RWPE1 (cell line): ENCODE results near the gene POLE3.

ENCODE experiments used
- CTCF ChIA-PET: fragments of 350-600 bp; sonication (Branson Sonifier 250); formaldehyde crosslinking; extraction: SDS; loops from one replicate; lab custom pipeline; 2021; lab: Yijun Ruan, JAX
- POLR2A ChIA-PET: fragments of 400-600 bp; formaldehyde crosslinking; extraction: SDS; loops from one replicate; lab custom pipeline; 2020; ENCODE audit warnings: antibody characterized with exemption; ENCODE audit not compliant: low non-redundant PET; lab: Yijun Ruan, JAX
- DNase-seq: peaks from one replicate; pipeline ENCODE4 v3.0.0; 2012; ENCODE audit warnings: low spot score
- H3K27ac ChIP-seq: fragments of 450-650 bp; 2 replicates; pipeline ENCODE4 v1.5.1; 2017
- TF ChIP-seq, protein P1 (sequence below): fragments of 450-650 bp; conservative IDR thresholded peaks from 2 replicates; pipeline ENCODE4 v1.5.1; 2017; ENCODE audit warnings: low read depth, mild to moderate bottlenecking

Gene POLE3

DNA sequence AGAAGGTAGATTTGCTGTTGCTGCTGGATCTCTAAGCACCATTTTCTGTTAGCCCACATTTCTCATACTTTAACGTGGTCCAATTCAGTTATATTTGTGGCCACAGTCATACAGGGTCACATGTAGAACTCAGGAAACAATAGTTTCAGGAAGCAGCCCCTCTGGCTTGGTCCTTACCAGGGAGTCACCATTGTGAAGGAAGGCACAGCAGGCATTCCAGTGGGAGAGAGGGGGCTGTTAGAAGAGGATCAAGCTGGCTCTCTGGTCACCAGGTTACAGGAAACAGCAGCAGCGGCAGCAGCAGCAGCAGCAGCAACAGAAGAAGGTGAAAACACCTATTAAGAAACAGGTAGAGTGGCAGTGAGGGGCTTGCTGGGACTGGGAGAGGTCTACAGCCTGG lies 14.6 kb upstream of the POLE3 start:
- CTCF ChIA-PET: no interaction called here
- no peak for DNase-seq
- POLR2A ChIA-PET: no interaction called here
- no peak overlapping the region for H3K27ac ChIP-seq
- TF ChIP-seq, protein P1, sequence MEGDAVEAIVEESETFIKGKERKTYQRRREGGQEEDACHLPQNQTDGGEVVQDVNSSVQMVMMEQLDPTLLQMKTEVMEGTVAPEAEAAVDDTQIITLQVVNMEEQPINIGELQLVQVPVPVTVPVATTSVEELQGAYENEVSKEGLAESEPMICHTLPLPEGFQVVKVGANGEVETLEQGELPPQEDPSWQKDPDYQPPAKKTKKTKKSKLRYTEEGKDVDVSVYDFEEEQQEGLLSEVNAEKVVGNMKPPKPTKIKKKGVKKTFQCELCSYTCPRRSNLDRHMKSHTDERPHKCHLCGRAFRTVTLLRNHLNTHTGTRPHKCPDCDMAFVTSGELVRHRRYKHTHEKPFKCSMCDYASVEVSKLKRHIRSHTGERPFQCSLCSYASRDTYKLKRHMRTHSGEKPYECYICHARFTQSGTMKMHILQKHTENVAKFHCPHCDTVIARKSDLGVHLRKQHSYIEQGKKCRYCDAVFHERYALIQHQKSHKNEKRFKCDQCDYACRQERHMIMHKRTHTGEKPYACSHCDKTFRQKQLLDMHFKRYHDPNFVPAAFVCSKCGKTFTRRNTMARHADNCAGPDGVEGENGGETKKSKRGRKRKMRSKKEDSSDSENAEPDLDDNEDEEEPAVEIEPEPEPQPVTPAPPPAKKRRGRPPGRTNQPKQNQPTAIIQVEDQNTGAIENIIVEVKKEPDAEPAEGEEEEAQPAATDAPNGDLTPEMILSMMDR: no peak

GRCh38 chr9:113421726-113422125 lies 11.3 kb upstream of the POLE3 start:
- TF ChIP-seq, protein P1: no peak
- no peak for DNase-seq
- H3K27ac ChIP-seq: no peak overlapping the region
- CTCF ChIA-PET: interaction anchor here (0.6 to 1.5 kb wide), 4 partner anchors 8 to 236 kb away, joined by 3 to 4 read pairs (median 4); no protein-coding TSS in a partner anchor
- POLR2A ChIA-PET: no interaction called here

- TF ChIP-seq, protein P1: no peak
- POLR2A ChIA-PET: no interaction called here
- CTCF ChIA-PET: no interaction called here
- DNase-seq: no peak
- H3K27ac ChIP-seq: no peak overlapping the region
Observed at GRCh38 chr9:113417370-113417769, 6.9 kb upstream of the POLE3 start.

DNA sequence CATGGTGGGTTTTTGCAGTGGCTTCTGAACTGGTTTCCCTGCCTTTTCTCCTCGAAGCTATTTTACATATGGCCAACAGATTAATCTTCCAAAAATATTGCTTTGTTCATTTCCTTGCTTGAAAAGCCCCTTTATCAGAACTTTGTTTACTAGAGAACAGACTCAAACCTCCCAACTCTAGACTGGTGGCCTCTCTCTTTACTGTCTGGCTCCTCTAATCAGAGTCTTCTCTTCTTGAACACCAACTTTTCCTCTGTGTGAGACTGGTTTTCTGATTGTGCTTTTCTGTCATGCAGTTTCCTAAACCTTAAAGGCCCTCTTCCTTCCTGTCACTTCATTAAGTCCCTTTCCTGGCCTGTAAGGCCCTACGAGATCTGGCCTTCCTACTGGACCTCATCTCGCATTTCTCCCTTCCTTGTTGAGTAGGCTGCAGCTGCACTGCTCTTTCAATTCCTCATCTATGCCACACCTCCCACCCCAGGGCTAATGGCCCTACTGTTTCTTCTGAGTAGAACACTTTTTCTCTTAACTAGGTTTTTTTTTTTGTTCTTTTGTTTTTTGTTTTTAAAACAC lies 5.8 kb upstream of the POLE3 start:
- DNase-seq: no peak
- TF ChIP-seq, protein P1: no peak
- CTCF ChIA-PET: interaction anchor here (0.7 kb wide), 1 partner anchor 233 kb away, joined by 5 read pairs; no protein-coding TSS in a partner anchor
- no peak overlapping the region for H3K27ac ChIP-seq
- POLR2A ChIA-PET: no interaction called here

- ChIA-PET POLR2A (interaction anchor here (0.6 to 1.2 kb wide), 7 partner anchors 11 to 134 kb away, joined by 3 to 20 read pairs (median 4); partner anchors contain the start of genes CDC26, HDHD3, PRPF4 and RNF183), CTCF (interaction anchor here (0.5 to 1.9 kb wide), 9 partner anchors 8 to 248 kb away, joined by 3 to 8 read pairs (median 4); partner anchors contain the start of gene ALAD)
- peak overlapping the region; percentile 95 for H3K27ac ChIP-seq
- DNase-seq: no peak
- TF ChIP-seq, protein P1: no peak
Observed at GRCh38 chr9:113409883-113410206, 630 bp downstream of the POLE3 start.

DNA sequence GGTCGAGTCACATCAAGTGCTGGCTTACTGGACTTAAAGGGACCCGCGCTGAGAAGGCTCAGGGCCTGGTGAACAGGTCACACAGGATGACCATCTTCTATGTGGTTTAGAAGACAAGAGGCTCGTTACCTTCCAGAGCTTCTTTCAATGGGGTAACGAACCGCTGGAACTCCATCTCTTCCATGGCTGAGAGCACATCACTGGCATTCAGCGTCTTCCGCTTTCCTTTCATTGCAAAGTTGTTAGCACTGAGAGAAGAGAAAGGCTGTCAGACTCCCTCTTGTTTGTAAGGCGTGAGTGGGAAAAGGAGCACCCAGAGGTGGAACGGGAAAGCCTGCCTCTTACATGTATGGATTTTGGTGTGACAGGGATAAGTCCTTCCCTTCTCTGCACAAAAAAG lies 994 bp downstream of the POLE3 start:
- ChIA-PET CTCF (interaction anchor here (0.7 to 1.9 kb wide), 6 partner anchors 8 to 248 kb away, joined by 3 to 8 read pairs (median 4); no protein-coding TSS in a partner anchor), POLR2A (interaction anchor here (0.6 to 1.2 kb wide), 6 partner anchors 11 to 169 kb away, joined by 3 to 20 read pairs (median 6); partner anchors contain the start of genes HDHD3, RNF183 and WDR31)
- H3K27ac ChIP-seq: peak overlapping the region; percentile 95
- TF ChIP-seq, protein P1: no peak
- no peak for DNase-seq
